Measurements from ENCODE around the gene SLC66A2. TPM values are rescaled to one million over a fixed set of nuclear protein-coding genes. Genes with fewer than 3 reads are reported as not detected.

SLC66A2 gene
- total and polyA plus RNA-seq, 10 of the 15 experiments (the other 5 are each of a cell fraction or from before 2014, with no cell fraction given): 0.69 to 42.5 (median 14.8) TPM

DNA sequence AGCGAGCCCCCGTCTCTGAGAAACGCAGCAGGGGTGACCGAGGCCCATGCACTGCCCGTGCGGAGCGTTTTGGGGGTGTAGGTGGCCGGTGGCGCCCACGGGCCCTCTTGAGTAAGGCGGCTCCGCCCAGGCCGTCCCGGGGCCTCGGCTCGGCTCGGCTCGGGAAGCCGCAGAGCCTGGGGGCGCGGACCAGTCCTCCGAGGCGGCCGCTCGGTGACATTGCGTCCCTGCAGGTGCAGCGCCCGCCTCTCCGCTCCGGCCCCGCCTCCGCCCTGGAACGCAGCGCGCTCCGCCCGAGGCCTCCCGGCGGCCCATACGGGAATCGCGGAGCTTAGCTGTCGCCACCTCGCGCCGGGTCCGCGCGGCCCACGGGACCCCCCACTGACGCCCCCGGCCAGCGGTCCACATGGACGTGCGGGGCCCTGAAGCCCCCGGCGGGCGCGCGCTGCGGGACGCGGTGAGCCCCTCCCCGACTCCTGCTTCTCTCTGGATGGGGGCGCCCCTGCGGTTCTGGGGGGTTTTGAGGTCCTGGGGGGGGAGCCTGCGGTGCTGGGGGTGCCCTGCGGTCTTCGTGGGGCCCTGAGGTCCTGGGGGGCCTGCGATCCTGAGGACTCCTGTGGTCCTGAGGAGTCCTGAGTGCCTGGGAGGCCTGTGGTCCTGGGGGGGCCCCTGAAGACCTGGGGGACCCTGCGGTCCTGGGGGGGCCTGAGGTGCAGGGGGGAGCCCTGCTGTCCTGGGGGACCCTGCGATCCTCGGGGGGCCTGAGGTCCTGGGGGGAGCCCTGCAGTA lies 13.1 kb upstream of the SLC66A2 start, which contains the start of gene HSBP1L1 (continued):
- TF ChIP-seq YY1 (IDR thresholded peaks at IDR 0.05; ENCODE audit: low read depth, low read length) (no peak), MYB (IDR thresholded peaks at IDR 0.05; ENCODE audit: borderline replicate concordance, low read depth, low read length) (no peak), CBX5 (IDR thresholded peaks at IDR 0.05; ENCODE audit: low read depth) (0 out of 2 replicates have a peak, but pooled peaks have one; percentile 39), NR2F1 (conservative IDR thresholded peaks at IDR 0.05) (no peak), NBN (IDR thresholded peaks at IDR 0.05) (no peak), SP1 (IDR thresholded peaks at IDR 0.05; ENCODE audit: low read depth, low read length) (no peak), IRF4 (IDR thresholded peaks at IDR 0.05; ENCODE audit: low read depth, low read length) (no peak), CEBPZ (IDR thresholded peaks at IDR 0.05; ENCODE audit: low read depth, low read length) (no peak), RAD21 (IDR thresholded peaks at IDR 0.05; ENCODE audit: insufficient read depth, low read depth, low read length) (no peak), TCF3 (IDR thresholded peaks at IDR 0.05; ENCODE audit: borderline replicate concordance, insufficient read depth, low read depth, low read length) (0 out of 2 replicates have a peak, but pooled peaks have one; percentile 9), BHLHE40 (IDR thresholded peaks at IDR 0.05; ENCODE audit: borderline replicate concordance in 1 of 2, low read depth in 2 of 2, low read length in 1 of 2) (peak in 1 of 2 experiments; percentile 47; a peak in 2 of 4 replicates), ESRRA (IDR thresholded peaks at IDR 0.05; ENCODE audit: low read length) (no peak), DPF2 (IDR thresholded peaks at IDR 0.05) (0 out of 2 replicates have a peak, but pooled peaks have one; percentile 23), GATAD2B (conservative IDR thresholded peaks at IDR 0.05; ENCODE audit: low read depth) (0 out of 2 replicates have a peak, but pooled peaks have one; percentile 27), ATF3 (IDR thresholded peaks at IDR 0.05; ENCODE audit: borderline replicate concordance, extremely low read depth, low read depth, low read length) (no peak)
- TF ChIP-seq, protein P1, sequence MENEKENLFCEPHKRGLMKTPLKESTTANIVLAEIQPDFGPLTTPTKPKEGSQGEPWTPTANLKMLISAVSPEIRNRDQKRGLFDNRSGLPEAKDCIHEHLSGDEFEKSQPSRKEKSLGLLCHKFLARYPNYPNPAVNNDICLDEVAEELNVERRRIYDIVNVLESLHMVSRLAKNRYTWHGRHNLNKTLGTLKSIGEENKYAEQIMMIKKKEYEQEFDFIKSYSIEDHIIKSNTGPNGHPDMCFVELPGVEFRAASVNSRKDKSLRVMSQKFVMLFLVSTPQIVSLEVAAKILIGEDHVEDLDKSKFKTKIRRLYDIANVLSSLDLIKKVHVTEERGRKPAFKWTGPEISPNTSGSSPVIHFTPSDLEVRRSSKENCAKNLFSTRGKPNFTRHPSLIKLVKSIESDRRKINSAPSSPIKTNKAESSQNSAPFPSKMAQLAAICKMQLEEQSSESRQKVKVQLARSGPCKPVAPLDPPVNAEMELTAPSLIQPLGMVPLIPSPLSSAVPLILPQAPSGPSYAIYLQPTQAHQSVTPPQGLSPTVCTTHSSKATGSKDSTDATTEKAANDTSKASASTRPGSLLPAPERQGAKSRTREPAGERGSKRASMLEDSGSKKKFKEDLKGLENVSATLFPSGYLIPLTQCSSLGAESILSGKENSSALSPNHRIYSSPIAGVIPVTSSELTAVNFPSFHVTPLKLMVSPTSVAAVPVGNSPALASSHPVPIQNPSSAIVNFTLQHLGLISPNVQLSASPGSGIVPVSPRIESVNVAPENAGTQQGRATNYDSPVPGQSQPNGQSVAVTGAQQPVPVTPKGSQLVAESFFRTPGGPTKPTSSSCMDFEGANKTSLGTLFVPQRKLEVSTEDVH (IDR thresholded peaks at IDR 0.05; ENCODE audit: low read depth, partially characterized antibody): no peak
- TF ChIP-seq, protein P2, sequence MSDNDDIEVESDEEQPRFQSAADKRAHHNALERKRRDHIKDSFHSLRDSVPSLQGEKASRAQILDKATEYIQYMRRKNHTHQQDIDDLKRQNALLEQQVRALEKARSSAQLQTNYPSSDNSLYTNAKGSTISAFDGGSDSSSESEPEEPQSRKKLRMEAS (IDR thresholded peaks at IDR 0.05; ENCODE audit: low read depth, low read length): no peak
- TF ChIP-seq, protein P3, sequence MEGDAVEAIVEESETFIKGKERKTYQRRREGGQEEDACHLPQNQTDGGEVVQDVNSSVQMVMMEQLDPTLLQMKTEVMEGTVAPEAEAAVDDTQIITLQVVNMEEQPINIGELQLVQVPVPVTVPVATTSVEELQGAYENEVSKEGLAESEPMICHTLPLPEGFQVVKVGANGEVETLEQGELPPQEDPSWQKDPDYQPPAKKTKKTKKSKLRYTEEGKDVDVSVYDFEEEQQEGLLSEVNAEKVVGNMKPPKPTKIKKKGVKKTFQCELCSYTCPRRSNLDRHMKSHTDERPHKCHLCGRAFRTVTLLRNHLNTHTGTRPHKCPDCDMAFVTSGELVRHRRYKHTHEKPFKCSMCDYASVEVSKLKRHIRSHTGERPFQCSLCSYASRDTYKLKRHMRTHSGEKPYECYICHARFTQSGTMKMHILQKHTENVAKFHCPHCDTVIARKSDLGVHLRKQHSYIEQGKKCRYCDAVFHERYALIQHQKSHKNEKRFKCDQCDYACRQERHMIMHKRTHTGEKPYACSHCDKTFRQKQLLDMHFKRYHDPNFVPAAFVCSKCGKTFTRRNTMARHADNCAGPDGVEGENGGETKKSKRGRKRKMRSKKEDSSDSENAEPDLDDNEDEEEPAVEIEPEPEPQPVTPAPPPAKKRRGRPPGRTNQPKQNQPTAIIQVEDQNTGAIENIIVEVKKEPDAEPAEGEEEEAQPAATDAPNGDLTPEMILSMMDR (IDR thresholded peaks at IDR 0.05 in 2 of 3, conservative IDR thresholded peaks at IDR 0.05 in 1 of 3; ENCODE audit: control insufficient read depth in 2 of 3, extremely low read depth in 1 of 3, insufficient read depth in 1 of 3, low read depth in 3 of 3, low read length in 3 of 3): peak in 2 of 3 experiments; percentile 10 to 19; a peak in 1 of 6 replicates

Measured in GM12878 (cell line).